SK-N-SH treated with all-trans-retinoic acid at 6 μM for 48 hours (cell line): ENCODE data around the gene GRM5.
A peak's percentile ranks its signal among the peaks of the same experiment; 100 is the strongest.
"Not testable (repeated sequence)": the region's sequence is repeated elsewhere in the genome, so short reads cannot be mapped to it uniquely, and the experiment has no call there.

ENCODE experiments used
- ATAC-seq: fragments of 200-7000 bp; cut with Tn5 transposase; 3 replicates; pipeline ENCODE4 v1.9.1; 2020; ENCODE audit warnings: mild to moderate bottlenecking, moderate library complexity
- BACH2 ChIP-seq: fragments of 250-450 bp; sonication (Bioruptor Pico); IDR thresholded peaks from 2 replicates; pipeline ENCODE4 v1.9.0; 2021; ENCODE audit warnings: mild to moderate bottlenecking, borderline replicate concordance
- CSDC2 ChIP-seq: fragments of 250-450 bp; sonication (Bioruptor Pico); IDR thresholded peaks from 2 replicates; pipeline ENCODE4 v1.5.0; 2020; ENCODE audit warnings: mild to moderate bottlenecking, moderate library complexity
- ESRRG ChIP-seq: fragments of 250-450 bp; sonication (Bioruptor Pico); IDR thresholded peaks from 2 replicates; pipeline ENCODE4 v1.6.1; 2021; ENCODE audit warnings: mild to moderate bottlenecking
- ISL1 ChIP-seq: fragments of 250-450 bp; sonication (Bioruptor Pico); IDR thresholded peaks from 2 replicates; pipeline ENCODE4 v2.1.2; 2022; ENCODE audit warnings: mild to moderate bottlenecking, moderate library complexity
- OSR1 ChIP-seq: fragments of 250-450 bp; sonication (Bioruptor Pico); IDR thresholded peaks from 2 replicates; pipeline ENCODE4 v1.8.0; 2022; ENCODE audit warnings: moderate library complexity, mild to moderate bottlenecking, inconsistent platforms
- PPARA ChIP-seq: fragments of 250-450 bp; sonication (Bioruptor Pico); IDR thresholded peaks from 2 replicates; pipeline ENCODE4 v1.5.0; 2020; ENCODE audit warnings: mild to moderate bottlenecking, borderline replicate concordance
- ZFP30 ChIP-seq: fragments of 450-650 bp; formaldehyde crosslinking; IDR thresholded peaks from 2 replicates; pipeline ENCODE4 v1.5.0; 2022; ENCODE audit warnings: mild to moderate bottlenecking, moderate library complexity
- ZNF8 ChIP-seq: fragments of 450-650 bp; formaldehyde crosslinking; IDR thresholded peaks from 2 replicates; pipeline ENCODE4 v1.5.0; 2020; ENCODE audit warnings: mild to moderate bottlenecking, moderate library complexity
- TF ChIP-seq, protein P1 (sequence below): fragments of 250-450 bp; sonication (Bioruptor Pico); IDR thresholded peaks from 2 replicates; pipeline ENCODE4 v1.5.0; 2020; ENCODE audit warnings: mild to moderate bottlenecking, moderate library complexity
- TF ChIP-seq, protein P2 (sequence below): fragments of 250-450 bp; sonication (Bioruptor Pico); IDR thresholded peaks from 2 replicates; pipeline ENCODE4 v1.5.1; 2020; ENCODE audit warnings: low read depth, mild to moderate bottlenecking, moderate library complexity

GRM5 gene

DNA sequence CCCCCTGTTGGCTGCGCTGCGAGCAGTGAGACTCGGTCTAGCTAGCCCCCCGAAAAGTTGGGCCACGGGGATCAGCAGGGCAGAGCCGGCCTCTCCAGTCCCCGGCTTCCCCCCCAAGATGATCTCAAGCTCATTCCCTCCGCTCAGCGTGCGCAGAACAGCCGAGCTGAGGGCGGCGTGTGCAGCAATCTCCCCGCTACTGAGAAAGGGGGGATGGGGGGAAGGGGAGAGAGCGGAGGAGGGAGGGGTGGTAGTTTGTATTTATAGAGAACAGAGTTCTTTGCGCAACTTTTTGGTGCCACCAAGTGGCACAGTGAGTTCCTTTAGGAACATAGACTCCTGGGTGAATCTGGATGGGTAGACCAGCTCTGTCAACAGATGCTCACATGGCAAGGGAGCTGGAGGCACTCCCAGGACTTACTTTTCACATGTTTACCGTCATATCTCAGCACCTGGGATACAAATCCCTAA, 2.3 kb downstream of the GRM5 start:
- ATAC-seq, result not testable (repeated sequence)

DNA sequence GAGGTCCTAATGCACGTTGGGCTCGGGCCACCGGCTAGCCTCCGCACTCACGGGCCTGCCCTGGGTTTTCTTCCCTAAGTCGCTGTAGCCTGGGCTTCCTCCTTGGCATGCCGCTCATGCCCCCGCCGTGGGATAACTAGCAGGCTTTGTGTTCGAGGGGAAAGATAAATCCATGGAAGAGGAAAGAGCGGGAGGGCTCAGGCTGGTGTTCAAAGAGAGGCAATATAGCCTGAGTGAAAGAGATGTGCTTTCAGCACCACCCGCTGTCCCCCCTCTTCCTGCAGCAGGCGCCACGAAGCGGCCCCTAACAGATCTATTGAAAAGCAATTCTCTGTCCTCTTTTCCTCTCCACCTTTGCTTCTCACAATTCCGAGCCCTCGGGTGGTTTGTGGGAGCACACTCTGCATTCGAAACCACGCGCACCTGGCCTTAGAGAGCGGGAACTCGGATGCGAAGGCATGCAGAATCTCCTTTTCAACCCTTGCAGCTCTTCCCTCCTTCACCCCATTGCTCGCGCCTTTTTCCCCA, 2.9 kb downstream of the GRM5 start:
- ATAC-seq, result peak; percentile 78

DNA sequence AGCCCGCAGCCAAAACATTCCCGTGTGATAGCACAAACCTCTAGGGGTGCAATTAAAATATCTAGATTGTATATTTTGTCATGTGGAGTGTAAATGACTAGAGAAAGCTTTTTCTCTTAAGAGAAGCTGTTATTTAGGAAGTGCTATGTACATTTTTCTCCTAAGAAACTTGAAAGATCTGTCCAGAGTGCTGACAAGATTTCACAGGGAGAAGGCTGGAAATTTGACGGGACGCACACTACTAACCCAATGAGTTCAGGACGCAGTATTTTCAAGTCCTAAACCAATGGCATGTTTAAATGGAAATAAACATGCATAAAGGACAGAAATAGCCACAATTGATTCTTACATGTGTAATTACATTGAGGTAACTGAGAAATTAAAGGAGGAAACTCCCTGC, 3.9 kb downstream of the GRM5 start:
- not testable (repeated sequence) for ATAC-seq

DNA sequence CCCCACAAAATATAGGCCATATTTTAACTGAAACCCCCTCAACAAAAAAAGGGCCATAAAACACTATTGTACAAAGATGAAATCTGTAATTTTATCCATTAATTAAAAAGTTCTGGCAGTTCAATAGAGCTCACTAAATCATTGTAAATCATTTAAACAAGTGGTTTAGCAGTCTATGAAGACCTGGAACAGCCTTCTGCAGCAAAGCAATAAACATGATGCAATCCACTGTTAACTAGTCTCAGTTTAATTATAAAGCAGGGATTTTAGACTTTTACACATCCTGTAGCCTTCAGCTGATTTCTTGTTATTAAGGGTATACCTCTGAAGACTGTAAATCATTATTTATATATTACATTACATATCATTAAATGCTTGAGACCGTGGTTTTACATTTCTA, 8.4 kb downstream of the GRM5 start:
- ATAC-seq, result not testable (repeated sequence)

DNA sequence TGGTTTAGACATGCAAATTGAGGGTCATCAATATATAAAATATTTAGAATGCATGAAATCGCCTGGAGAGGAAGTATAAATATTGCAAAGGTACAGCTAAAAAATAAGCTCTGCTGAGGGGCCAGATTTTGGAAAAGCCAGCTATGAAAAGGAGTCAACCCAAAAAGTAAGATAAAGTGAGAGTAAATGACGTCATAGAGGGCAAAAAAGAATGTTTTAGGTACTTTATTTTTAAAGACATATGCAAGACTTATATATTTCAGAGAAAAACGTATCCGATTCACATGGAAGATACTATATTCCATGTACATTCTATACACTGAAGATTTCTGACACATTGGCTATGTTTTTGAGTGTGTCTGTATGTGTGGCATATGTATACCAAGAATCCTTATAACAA, 13.6 kb downstream of the GRM5 start:
- ATAC-seq, result no peak
- TF ChIP-seq BACH2 (CRISPR knock-in tag) (no peak), PPARA (CRISPR knock-in tag) (no peak), ISL1 (CRISPR knock-in tag) (no peak), ZNF8 (no peak), CSDC2 (CRISPR knock-in tag) (no peak)
- TF ChIP-seq, protein P1, sequence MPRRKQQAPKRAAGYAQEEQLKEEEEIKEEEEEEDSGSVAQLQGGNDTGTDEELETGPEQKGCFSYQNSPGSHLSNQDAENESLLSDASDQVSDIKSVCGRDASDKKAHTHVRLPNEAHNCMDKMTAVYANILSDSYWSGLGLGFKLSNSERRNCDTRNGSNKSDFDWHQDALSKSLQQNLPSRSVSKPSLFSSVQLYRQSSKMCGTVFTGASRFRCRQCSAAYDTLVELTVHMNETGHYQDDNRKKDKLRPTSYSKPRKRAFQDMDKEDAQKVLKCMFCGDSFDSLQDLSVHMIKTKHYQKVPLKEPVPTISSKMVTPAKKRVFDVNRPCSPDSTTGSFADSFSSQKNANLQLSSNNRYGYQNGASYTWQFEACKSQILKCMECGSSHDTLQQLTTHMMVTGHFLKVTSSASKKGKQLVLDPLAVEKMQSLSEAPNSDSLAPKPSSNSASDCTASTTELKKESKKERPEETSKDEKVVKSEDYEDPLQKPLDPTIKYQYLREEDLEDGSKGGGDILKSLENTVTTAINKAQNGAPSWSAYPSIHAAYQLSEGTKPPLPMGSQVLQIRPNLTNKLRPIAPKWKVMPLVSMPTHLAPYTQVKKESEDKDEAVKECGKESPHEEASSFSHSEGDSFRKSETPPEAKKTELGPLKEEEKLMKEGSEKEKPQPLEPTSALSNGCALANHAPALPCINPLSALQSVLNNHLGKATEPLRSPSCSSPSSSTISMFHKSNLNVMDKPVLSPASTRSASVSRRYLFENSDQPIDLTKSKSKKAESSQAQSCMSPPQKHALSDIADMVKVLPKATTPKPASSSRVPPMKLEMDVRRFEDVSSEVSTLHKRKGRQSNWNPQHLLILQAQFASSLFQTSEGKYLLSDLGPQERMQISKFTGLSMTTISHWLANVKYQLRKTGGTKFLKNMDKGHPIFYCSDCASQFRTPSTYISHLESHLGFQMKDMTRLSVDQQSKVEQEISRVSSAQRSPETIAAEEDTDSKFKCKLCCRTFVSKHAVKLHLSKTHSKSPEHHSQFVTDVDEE, result no peak
- TF ChIP-seq, all 23 proteins: peak for 0

DNA sequence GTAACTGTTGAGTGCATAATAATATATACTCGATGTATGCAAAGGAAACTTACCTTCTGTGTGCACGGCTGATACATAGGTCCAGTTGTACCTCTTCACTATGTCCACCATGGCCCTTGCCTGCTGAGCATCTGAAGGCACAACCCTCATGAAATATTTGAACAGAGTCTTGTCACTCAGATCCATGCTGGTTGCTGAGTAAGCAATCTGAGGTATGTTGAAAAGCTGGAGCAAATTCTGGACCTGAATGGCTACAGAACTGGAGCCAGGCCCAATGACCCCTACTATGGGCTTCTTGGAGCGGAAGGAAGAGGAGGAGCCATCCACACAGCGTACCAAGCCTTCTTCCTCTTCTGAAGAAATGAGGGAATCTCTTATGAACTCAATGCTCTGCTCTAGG, 18.6 kb downstream of the GRM5 start:
- not testable (repeated sequence) for ATAC-seq

DNA sequence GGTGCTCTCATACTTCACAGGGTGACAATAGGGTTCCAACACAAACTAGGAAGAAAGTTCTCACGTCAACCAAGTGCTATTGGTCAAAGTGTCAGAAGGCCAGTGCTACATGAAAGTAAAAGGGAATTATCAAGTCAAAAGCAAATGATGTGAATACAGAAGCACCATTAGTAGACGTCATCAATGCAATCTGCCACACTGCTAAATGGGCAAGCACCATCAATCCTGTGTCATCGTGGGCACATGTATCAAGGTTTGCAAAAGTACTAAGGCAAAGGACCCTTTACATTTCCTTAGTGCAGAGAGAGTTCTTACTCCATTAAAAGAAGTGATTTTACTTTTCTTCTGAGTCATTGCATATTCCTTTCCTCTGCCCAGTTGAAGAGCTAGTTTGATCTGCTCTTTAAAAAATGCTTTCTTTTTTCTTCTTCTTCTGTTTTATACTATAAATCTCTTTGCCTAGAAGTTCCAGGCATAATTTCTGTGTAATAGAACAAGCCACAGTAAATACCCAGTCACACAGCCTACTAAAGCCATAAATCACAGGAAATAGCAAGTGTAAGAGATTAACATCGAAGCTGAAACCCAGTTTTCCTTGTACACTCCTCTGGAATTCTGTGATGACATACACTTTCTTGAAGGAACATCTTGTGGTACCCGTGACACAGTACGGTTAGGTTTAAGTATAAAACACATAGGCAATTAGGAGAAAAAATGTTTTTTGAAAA, 21.8 kb downstream of the GRM5 start:
- not testable (repeated sequence) for ATAC-seq

DNA sequence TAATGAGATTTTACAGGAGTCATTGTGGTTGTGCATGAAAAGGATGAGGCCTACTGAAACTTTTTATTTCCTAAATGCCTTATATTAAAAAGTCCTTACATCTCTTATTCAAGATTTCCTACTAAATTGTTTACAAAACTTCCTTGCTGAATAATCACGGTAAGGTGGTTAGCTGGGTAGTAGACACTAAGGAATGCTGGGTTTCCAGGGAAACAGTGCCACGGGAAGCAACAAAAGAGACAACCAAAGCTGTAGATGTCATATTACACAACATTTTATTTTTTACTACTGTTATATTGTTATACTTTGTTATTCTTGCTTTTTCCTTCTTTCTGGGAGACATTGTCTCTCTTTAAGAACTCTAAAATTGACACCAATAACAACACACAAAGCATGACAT, 36.1 kb downstream of the GRM5 start:
- ATAC-seq, result not testable (repeated sequence)

DNA sequence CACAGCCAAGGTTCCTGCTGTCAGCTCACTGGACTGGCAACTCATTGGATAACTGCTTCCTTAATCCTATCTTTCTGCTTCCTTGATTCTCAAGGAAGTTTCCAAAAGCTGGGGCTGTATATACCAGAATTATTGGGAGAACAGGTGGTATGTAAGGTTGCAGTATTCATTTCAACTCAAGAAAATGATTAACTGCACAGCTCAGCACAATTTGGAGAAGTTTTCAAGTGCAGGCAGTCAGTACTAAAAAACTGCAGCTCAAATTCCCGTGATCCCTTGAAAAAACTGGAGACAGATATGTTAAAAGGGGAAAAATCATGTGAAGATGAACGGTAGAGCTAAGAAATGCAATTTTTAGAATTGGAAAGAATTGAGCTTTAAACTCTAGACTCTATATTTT, 44.4 kb downstream of the GRM5 start:
- TF ChIP-seq ISL1 (CRISPR knock-in tag) (no peak), ESRRG (no peak), CSDC2 (CRISPR knock-in tag) (no peak), ZFP30 (CRISPR knock-in tag) (no peak)
- TF ChIP-seq, protein P2, sequence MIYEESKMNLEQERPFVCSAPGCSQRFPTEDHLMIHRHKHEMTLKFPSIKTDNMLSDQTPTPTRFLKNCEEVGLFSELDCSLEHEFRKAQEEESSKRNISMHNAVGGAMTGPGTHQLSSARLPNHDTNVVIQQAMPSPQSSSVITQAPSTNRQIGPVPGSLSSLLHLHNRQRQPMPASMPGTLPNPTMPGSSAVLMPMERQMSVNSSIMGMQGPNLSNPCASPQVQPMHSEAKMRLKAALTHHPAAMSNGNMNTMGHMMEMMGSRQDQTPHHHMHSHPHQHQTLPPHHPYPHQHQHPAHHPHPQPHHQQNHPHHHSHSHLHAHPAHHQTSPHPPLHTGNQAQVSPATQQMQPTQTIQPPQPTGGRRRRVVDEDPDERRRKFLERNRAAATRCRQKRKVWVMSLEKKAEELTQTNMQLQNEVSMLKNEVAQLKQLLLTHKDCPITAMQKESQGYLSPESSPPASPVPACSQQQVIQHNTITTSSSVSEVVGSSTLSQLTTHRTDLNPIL (CRISPR knock-in tag), result no peak
- no peak for ATAC-seq

DNA sequence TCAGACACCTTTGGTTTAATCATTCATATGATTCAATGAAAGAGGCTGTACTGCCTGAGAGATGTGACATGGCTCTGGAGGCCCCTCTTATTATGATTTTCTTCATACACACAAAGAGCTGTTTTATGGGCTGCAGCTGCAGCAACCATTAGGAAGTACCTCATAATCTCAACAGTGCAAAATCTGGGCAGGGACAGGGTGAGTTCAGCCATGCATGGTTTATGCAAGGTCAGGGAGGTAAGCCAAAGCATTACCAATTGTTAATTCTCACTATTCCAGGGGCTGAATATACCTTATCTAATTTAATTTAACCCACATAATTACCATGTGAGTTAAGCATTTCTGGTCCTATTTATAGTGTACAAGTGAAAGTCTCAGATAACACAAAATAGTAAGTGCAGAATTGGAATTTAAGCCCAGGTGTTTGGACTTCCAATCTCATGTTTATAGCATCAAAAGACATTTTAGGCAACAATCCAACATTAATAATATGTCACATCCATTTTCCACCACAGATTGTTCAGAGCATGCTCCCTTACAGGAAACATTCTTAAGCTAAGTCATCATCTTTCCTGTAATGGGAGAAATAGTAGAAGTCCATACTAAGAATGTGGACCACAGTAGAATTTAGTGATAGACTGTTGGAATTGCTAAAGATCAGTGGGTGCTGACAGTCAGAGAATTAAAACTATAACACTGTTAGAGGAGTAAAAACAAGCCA, 45.8 kb downstream of the GRM5 start:
- not testable (repeated sequence) for ATAC-seq

DNA sequence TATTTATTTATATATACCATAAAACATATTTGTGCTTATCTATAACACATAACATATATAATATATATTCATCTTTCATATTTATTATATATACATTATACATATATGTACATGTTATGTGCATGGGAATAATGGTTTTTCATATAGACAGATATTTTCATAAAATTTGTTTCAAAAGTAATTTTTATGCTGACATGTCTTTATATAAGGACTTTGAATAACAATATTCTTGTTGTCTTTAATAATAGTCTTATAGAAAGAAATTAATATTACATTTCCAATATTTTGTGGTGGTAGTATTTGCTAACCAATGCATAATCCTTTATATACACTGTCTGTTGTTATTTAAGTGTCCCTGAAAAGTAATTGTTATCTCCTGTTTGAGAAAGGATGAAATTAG, 49.6 kb downstream of the GRM5 start:
- no peak for TF ChIP-seq OSR1
- ATAC-seq, result no peak
